CD14-positive monocyte (primary cell): ENCODE data around the gene HK1. TPM values are rescaled to one million over a fixed set of nuclear protein-coding genes. Genes with fewer than 3 reads are reported as not detected.

Experiments
- DNase-seq, 3 donors: peaks; one replicate each; pipeline ENCODE4 v3.0.0-alpha.2; 2011 to 2022
- H2AFZ ChIP-seq: 2 replicates; pipeline ENCODE4 v1.6.0; 2012; ENCODE audit warnings: mild to moderate bottlenecking, low read depth, low read length, inconsistent platforms; ENCODE audit not compliant: insufficient read depth, poor library complexity, severe bottlenecking
- H3K27ac ChIP-seq, 2 donors: 1 replicate in 1 of 2; 2 replicates in 1 of 2; pipeline ENCODE4 v1.5.1; 2012 to 2013; ENCODE audit warnings: low read length in 2 of 2, control low read depth in 1 of 2, inconsistent platforms in 1 of 2, low read depth in 1 of 2, mild to moderate bottlenecking in 1 of 2
- H3K27me3 ChIP-seq, 2 donors: one replicate each; pipeline versions ENCODE4 v1.6.0 to v1.6.1; 2011 to 2013; ENCODE audit warnings: low read length in 2 of 2; ENCODE audit not compliant: control insufficient read depth in 2 of 2, insufficient read depth in 2 of 2
- H3K36me3 ChIP-seq, 2 donors: replicated peaks in 1 of 2; 1 replicate in 1 of 2; 2 replicates in 1 of 2; pipeline versions ENCODE4 v1.5.1 to v1.6.1; 2012 to 2013; ENCODE audit warnings: low read length in 2 of 2, control low read depth in 1 of 2, inconsistent platforms in 1 of 2, mild to moderate bottlenecking in 1 of 2; ENCODE audit not compliant: insufficient read depth in 2 of 2, control insufficient read depth in 1 of 2
- H3K4me1 ChIP-seq, 2 donors: 1 replicate in 1 of 2; 2 replicates in 1 of 2; pipeline versions ENCODE4 v1.5.1 to v1.6.1; 2012 to 2013; ENCODE audit warnings: low read length in 2 of 2, control low read depth in 1 of 2, inconsistent platforms in 1 of 2, mild to moderate bottlenecking in 1 of 2, moderate library complexity in 1 of 2; ENCODE audit not compliant: insufficient read depth in 2 of 2, control insufficient read depth in 1 of 2
- H3K4me2 ChIP-seq: replicated peaks from 2 replicates; pipeline ENCODE3; 2012; ENCODE audit warnings: low read length, moderate library complexity, mild to moderate bottlenecking; ENCODE audit not compliant: poor library complexity, severe bottlenecking; ENCODE audit errors: extremely low read depth
- H3K4me3 ChIP-seq, 3 experiments: fragments of 200-600 bp in 1 of 3; sonication (generic) in 1 of 3; replicated peaks in 1 of 3; 1 replicate in 2 of 3; 2 replicates in 1 of 3; pipeline ENCODE4 v1.5.1; 2011 to 2013; ENCODE audit warnings: low read length in 3 of 3, mild to moderate bottlenecking in 3 of 3, control low read depth in 2 of 3, low read depth in 2 of 3, inconsistent platforms in 1 of 3, moderate library complexity in 1 of 3
- H3K79me2 ChIP-seq: 2 replicates; pipeline ENCODE4 v1.6.0; 2012; ENCODE audit warnings: mild to moderate bottlenecking, control low read depth, inconsistent platforms, low read length, moderate library complexity; ENCODE audit not compliant: insufficient read depth
- H3K9ac ChIP-seq: 2 replicates; pipeline ENCODE4 v1.6.0; 2017; ENCODE audit warnings: low read length, mild to moderate bottlenecking; ENCODE audit not compliant: insufficient read depth, poor library complexity, severe bottlenecking
- H3K9me3 ChIP-seq, 2 donors: replicated peaks in 1 of 2; 1 replicate in 1 of 2; 2 replicates in 1 of 2; pipeline versions ENCODE4 v1.5.1 to v1.6.1; 2012 to 2013; ENCODE audit warnings: low read length in 2 of 2, control low read depth in 1 of 2; ENCODE audit not compliant: control insufficient read depth in 1 of 2, insufficient read depth in 1 of 2
- H4K20me1 ChIP-seq: 2 replicates; pipeline ENCODE4 v1.6.0; 2012; ENCODE audit warnings: mild to moderate bottlenecking, low read length, control low read depth, moderate library complexity; ENCODE audit not compliant: insufficient read depth
- H3K27ac Mint-ChIP-seq, 7 donors: one replicate each; pipeline ENCODE4 v1.8.0; 2020; ENCODE audit warnings: mild to moderate bottlenecking in 7 of 7, mixed read lengths in 7 of 7, moderate library complexity in 6 of 7, inconsistent platforms in 2 of 7
- H3K27me3 Mint-ChIP-seq, 3 donors: one replicate each; pipeline ENCODE4 v1.8.0; 2021 to 2022; ENCODE audit warnings: low read depth in 3 of 3, mild to moderate bottlenecking in 3 of 3, mixed read lengths in 3 of 3, moderate library complexity in 3 of 3, inconsistent platforms in 1 of 3
- H3K36me3 Mint-ChIP-seq, 2 donors: one replicate each; pipeline ENCODE4 v1.8.0; 2020; ENCODE audit warnings: mixed read lengths in 2 of 2, inconsistent platforms in 1 of 2, mild to moderate bottlenecking in 1 of 2
- H3K4me1 Mint-ChIP-seq: one replicate; pipeline ENCODE4 v1.8.0; 2020; ENCODE audit warnings: mild to moderate bottlenecking, mixed read lengths
- H3K4me3 Mint-ChIP-seq, 2 donors: one replicate each; pipeline ENCODE4 v1.8.0; 2020; ENCODE audit warnings: mild to moderate bottlenecking in 2 of 2, mixed read lengths in 2 of 2, moderate library complexity in 1 of 2
- H3K9me3 Mint-ChIP-seq, 7 donors: one replicate each; pipeline ENCODE4 v1.8.0; 2020 to 2022; ENCODE audit warnings: mixed read lengths in 7 of 7, mild to moderate bottlenecking in 6 of 7, moderate library complexity in 6 of 7, inconsistent platforms in 2 of 7
- WGBS: methylation state at CpG from one replicate; pipeline ENCODE4 v1.1.5; 2013; ENCODE audit warnings: missing lambda C conversion rate; ENCODE audit not compliant: insufficient coverage; 5-methylcytosine and 5-hydroxymethylcytosine counted together
- intact Hi-C, 2 donors: fragments of 100-400 bp; cut with micrococcal nuclease; formaldehyde crosslinking; loops; one replicate each; pipeline versions ENCODE4 v1.15.0 to v1.15.1; 2023
- polyA plus RNA-seq, 3 donors: library from polyadenylated mRNA; depleted of rRNA in 1 of 3; unstranded in 2 of 3; stranded (reverse) in 1 of 3; fragments of 300-500 nt in 2 of 3; fragments of >200 nt in 1 of 3; fragmentation: Illumina TruSeq in 2 of 3; gene quantifications; 1 replicate in 2 of 3; 2 replicates in 1 of 3; pipeline ENCODE4 v1.2.3, GENCODE V29; 2012 to 2021
- TF ChIP-seq, protein P1 (sequence below): fragments of 200-600 bp; IDR thresholded peaks from one replicate; pipeline ENCODE4 v1.8.0; 2022; ENCODE audit warnings: antibody characterized with exemption, mild to moderate bottlenecking

The HK1 gene
- polyA plus RNA-seq, 3 donors, result 57.9 to 146 (median 125) TPM

DNA sequence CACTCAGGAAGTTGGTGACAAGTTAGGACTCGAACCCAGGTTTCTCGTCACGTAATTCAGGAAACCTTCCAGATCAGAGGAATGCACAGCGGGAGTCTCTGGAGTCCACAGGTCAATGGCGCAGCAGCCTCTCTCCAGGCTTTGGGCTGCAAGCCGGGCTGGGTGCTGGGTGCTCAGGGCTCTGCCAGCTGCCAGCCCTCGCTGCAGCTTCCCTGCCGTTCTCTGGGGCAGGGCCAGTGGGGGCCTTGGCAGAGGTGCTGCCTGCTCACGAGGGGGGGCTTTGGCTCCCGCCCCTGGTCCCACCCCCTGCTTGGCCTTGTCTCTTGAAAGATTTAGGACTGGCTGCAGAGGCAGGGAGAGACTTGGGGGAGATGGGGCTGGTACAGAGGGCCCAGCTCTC lies 138.4 kb downstream of the HK1 start, which contains the start of gene TACR2:
TSS of gene TACR2 (minus strand) at position 224 of the 400 bp plus-strand sequence. CDS start 595 bp downstream, outside the sequence.
- Histone ChIP-seq H3K4me1 (no peaks in the 10 kb centered on the region), H3K4me3 (no peak within 1 kb of the TSS), H2AFZ (no peak within 1 kb of the TSS), H3K79me2 (no peaks in the 10 kb centered on the region), H4K20me1 (no peaks in the 10 kb centered on the region), H3K36me3 (no peaks in the 10 kb centered on the region), H3K9me3 (no peaks in the 10 kb centered on the region), H3K27ac (no peak within 1 kb of the TSS), H3K4me2 (no peak within 1 kb of the TSS), H3K27me3 (no peaks in the 10 kb centered on the region), H3K9ac (no peak within 1 kb of the TSS)
- TF ChIP-seq, protein P1, sequence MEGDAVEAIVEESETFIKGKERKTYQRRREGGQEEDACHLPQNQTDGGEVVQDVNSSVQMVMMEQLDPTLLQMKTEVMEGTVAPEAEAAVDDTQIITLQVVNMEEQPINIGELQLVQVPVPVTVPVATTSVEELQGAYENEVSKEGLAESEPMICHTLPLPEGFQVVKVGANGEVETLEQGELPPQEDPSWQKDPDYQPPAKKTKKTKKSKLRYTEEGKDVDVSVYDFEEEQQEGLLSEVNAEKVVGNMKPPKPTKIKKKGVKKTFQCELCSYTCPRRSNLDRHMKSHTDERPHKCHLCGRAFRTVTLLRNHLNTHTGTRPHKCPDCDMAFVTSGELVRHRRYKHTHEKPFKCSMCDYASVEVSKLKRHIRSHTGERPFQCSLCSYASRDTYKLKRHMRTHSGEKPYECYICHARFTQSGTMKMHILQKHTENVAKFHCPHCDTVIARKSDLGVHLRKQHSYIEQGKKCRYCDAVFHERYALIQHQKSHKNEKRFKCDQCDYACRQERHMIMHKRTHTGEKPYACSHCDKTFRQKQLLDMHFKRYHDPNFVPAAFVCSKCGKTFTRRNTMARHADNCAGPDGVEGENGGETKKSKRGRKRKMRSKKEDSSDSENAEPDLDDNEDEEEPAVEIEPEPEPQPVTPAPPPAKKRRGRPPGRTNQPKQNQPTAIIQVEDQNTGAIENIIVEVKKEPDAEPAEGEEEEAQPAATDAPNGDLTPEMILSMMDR, result no peak
- H3K4me1 Mint-ChIP-seq, result peaks cover 2% of the 10 kb centered on the region
- no peaks in the 10 kb centered on the region for H3K36me3 Mint-ChIP-seq
- WGBS, result 93% methylated on average over 9 of the region's 10 CpGs
- no peak within 1 kb of the TSS for H3K27ac Mint-ChIP-seq
- intact Hi-C loops, result loop anchor here in 1 of 2 donors (5.0 kb wide), 1 partner anchor 86 kb away; no protein-coding TSS in a partner anchor
- no peak for DNase-seq
- H3K4me3 Mint-ChIP-seq, result no peak within 1 kb of the TSS
- H3K9me3 Mint-ChIP-seq, result no peaks in the 10 kb centered on the region
- peaks cover 0 to 6% (median 4%) of the 10 kb centered on the region in 3 donors for H3K27me3 Mint-ChIP-seq

DNA sequence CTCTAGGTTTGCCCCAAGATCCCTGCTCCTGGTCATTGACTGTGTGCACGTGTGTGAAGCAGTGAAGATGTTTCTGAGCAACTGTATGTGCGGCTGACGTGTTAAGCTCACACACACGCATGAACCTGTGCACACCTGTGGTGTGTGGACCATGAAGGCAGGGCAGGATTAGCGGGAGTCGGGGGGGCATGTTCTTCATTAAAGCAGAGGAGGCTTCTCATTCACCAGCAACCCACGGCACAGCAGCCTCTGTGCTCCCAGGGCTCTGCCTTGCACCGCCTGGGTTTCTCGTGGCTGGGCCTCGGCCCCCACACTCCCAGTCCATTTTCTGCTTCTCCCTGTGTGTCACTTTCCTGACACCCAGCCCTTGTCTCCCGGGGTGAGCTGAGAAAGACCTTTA lies 139.2 kb downstream of the HK1 start:
- Histone ChIP-seq H3K36me3 (no peaks in the 10 kb centered on the region), H3K4me3 (no peak overlapping the region), H3K9ac (no peak overlapping the region), H3K79me2 (no peaks in the 10 kb centered on the region), H4K20me1 (no peaks in the 10 kb centered on the region), H3K27me3 (no peaks in the 10 kb centered on the region), H3K9me3 (no peaks in the 10 kb centered on the region), H3K4me1 (peaks cover 0 to 4% of the 10 kb centered on the region in 2 donors), H2AFZ (no peak overlapping the region), H3K4me2 (no peak overlapping the region), H3K27ac (no peak overlapping the region)
- no peak overlapping the region for H3K27ac Mint-ChIP-seq
- peaks cover 3 to 8% (median 4%) of the 10 kb centered on the region in 3 donors for H3K27me3 Mint-ChIP-seq
- peaks cover 0 to 3% (median 0%) of the 10 kb centered on the region in 7 donors for H3K9me3 Mint-ChIP-seq
- H3K4me3 Mint-ChIP-seq, result no peak overlapping the region
- DNase-seq, result no peak
- intact Hi-C loops, result loop anchor here in 1 of 2 donors (5.0 kb wide), 1 partner anchor 85 kb away; no protein-coding TSS in a partner anchor
- peaks cover 9% of the 10 kb centered on the region for H3K4me1 Mint-ChIP-seq
- no peaks in the 10 kb centered on the region for H3K36me3 Mint-ChIP-seq
- TF ChIP-seq, protein P1, result no peak
- WGBS, result 98% methylated on average over 10 of the region's 11 CpGs
